Activated CD8-positive, alpha-beta memory T cell treated with anti-CD3 and anti-CD28 coated beads for 24 hours (primary cell): ENCODE measurements around the gene PHEX.

Source experiments
- DNase-seq: peaks from one replicate; pipeline ENCODE4 v3.0.0-alpha.2; 2020

The PHEX gene

DNA sequence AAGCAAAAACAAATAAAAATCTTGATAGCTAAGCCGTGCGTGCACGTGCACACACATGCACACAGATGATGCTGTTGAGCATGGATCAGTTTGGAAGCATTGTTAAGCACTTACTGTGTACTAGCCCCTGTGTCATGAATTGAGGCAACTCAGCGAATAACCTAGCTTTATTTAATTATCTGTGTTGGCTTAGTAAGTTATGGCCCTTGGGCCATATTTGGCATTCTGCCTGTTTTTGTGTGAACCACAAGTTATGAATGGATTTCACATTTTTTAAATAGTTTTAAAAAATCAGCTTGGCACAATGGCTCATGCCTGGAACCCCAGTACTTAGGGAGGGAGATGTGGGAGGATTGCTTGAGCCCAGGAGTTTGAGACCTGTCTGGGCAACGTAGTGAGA is 126.9 kb downstream of the PHEX start:
- no peak for DNase-seq

DNA sequence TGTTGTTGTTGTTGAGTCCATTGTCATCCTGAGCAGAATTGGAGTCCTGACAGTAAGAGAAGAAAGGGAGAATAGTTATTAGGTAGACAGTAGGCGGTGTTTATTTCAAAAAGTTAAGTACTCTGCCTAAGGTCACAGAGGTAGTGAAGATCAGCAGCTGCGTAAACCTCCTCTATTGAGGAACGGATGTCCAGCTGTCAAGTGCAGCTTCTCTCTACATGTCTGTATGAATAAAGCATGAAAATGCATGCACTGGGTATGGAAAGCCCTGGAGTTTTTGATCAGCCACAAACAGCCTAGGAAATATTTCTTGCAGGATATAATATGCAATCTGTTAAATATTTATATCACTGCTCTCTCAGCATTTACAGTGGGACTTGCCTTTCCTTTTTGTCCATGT is 131.2 kb downstream of the PHEX start:
- DNase-seq = no peak

DNA sequence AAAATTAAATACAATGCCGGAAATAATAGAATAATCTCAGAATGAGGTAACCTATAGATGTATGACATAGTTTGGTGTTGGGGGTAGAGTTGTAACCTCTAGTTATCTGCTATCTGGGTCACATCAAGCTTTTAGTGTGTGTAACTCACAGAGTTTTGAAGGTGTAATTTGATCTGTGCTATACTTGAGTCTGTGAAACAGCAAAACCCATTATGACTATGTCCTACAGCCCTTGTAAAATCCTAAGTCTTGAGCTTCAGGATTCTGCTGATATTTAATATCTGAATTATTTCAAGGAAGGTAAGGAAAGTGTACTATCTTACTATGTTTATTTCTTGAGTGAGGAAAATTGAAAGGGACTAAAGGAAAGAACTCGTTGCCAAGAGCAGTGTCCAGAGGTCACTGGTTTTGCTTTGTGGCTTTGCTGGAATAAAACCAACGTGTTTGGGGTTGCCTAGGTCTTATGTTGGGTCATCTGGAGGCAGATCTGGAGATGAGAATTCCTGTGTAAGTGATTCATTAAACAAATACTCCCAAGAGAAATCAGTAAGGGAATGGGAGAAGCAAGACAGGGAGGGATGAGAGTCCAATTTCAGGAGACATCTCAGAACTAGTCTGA is 132.8 kb downstream of the PHEX start:
- no peak for DNase-seq

DNA sequence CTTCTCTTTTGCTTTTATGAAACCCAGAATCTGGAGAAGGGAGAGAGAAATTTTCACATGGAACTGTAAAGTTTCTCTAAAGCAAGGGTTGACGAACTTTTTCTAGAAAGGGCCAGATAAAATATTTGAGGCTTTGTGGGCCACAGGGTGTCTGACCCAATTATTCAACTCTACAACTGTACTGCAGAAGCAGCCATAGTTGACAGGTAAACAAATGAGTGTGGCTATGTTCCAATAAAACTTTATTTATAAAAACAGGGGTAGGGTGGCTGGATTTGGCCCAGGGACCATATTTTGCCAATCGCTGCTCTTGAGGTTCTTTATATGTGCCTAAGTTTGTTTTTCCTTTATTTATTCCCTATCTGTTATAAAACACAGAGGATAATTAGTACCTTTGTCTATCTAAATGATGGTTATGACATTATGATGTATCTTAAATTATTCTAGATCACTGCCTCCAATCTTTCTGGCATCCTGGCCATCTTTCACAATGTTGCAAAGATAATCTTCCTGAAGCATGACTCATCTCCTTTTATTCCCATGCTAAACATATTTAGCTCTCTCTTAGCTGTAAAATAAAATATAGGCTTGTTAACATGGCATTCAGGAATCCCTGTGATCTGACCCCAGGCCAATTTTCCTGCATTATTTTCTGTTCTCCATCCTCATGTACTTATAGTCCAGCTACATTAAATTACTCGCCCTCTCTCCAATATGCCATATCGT is 133.8 kb downstream of the PHEX start:
- no peak for DNase-seq

DNA sequence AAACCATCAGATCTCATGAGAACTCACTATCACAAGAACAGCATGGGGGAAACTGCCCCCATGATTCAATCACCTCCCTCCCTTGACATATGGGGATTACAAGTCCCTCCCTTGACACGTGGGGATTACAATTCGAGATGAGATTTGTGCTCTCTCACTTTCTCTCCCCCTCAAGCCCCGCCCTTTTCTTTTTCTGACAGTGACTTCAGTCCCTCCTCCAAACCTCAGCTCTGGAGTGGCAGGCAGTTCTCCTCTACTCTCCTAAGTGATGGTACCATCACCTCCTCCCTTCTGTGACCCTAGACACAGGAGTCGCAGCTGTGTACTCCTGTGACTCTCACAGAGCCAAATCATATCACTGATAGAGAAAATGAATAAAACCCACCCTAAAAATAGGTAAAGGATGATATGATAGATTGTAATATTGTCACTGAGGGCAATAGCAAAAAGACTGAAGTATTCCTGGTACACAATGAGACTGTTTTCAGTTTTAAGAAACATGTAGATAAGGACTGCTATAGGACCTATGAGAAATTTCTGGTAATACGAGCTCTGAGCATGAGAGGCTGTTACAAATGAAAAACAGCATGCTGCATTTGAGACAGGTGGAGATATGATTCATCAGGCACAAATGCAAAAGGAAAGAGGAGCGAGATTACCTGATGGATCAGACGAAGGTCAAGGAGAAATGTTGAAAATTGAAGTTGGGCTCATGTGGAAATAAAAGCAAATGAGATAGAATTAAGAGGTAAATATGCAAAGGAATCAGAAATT is 139.3 kb downstream of the PHEX start:
- DNase-seq = no peak

DNA sequence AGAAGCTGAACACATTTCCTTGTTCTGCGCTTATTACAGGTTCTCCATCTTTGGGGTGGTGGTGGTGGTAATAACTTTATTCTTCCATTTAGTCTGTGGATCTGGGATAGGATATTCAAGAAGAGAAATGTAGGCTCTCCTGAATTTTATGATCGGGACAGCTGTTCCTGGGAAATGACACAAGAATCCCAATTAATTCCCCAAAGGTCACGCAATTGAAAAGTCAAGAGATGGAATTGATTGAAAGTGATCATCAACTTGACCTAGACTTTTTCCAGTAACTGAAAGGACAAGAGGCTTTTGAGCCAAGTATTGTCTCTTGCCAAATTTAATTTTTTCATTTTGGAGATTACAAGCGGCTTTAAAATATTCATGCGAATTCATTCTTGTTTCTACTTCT is 141.8 kb downstream of the PHEX start:
- DNase-seq = no peak

DNA sequence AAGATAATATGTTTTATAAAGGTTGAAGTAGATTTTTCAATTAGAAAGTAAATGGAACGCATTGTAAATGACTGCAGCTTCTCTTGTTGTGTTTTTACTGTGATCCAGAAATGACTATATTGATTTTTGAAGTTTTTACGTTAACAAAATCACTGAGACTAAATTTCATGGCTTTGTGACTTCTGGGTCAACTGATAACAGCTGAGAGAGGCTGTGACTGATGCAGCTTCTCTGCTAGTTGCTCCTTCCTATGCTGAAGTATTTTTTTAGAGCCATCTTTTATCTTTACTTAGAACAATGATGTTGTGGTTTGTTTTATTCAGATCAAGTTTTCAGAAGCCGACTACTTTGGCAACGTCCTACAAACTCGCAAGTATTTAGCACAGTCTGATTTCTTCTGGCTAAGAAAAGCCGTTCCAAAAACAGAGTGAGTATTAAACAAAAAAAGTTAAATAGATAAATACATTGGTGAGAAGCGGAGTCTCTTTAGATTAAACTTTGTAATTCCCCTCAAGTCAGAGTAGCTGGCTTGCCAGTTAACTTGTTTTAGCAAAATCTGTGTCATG is 145.9 kb downstream of the PHEX start:
- DNase-seq = no peak

DNA sequence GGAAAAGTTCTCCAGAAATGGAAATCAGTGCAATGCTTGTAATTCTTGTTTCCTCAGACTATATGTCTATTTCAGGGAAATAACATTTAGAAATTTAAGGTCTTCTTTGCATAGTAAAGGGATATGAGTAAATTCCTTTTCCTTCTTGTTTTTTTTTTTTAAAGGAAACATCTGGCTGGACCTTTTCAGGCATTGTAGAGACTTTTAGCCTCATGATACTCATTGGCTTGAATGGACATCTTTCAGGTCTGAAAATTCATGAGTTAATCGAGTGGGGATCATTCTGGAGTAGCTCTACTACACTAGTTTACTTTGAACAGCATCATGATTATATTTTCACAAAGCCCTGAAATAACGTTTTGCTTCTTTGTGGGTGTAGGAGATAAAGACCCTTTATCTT is 152.0 kb downstream of the PHEX start:
- no peak for DNase-seq

DNA sequence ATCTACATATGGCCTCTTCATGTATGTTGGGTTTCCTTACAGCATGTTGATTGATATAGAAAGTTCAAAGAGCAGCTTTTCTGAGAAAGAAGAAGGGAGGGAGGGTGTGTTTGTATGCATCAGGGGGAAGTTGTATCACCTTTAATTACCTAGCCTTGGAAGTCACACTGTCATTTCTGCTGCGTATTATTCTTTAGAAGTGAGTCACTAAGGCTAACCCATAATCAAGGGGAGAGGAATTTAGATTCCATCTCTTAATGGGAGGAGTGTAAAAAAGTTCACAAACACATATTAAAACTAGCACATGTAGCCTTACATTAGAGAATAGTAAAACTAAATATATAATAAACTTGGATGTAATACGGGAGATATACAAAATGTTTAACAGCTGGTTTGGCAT is 154.0 kb downstream of the PHEX start:
- no peak for DNase-seq

DNA sequence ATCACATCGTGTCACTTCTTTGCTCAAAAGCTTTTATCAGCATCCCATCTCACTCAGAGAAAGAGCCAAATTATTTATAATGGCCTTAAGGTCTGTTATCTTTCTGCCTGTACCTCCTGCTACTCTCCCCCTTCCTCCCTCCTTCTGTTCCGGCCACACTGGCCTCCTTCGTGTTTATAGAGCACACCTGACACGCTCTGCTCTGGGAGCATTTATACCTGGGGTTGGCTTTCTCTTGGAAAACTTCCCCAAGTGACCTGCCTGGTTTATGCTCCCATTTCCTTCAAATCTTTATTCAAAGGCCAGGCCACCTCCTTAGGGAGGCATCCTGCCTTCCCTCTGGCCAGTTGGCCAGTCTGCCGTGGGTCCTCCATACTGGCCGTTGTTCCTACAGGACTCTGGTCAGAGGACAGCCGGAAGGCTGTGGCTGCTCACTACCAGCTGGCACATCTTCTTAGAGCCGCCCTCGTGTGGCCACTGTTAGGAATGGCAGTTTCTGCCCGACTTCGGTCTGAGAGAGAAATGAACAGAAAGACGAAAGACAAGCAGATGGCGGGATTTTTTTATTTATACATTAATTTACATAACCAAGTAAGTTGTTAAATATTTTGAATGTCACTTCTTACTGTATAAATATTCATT is 160.4 kb downstream of the PHEX start:
- DNase-seq = peak; percentile 77

DNA sequence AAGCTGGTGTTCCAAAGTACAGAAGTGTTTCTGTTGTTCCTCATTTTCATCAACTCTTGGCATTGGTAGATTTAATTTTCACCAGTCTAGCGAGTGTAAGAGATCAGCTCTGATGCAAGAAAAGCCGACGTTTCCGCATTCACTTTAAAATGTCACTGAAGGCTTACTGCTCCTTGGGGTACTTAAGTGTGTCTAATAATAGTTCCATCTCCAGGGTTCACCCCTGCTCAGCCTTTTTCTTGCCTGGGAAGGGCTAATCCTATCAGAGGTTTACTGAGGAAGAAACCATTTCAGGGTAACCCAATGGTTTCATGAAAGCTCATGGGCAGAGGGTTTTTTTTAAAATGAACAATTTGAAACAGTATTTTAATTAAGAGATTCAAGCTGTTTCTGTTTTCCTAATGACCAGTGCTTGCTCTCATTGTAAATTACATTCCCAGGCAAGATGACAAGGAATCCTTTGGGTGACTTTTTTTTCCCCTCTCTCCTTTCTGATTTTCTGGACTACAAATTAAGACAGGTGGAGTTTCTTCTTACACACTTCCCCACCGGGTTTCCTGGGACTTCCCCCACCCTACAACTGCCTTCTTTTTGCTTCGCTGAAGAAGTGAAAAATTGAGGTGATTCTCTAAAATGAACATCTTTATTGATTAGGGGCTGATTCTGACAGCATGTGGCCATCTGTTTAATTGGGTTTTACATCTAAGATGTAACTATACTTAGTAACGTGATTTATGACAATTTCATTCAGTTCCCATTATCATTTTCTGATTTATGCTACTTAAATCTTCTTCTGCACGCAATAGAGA is 161.9 kb downstream of the PHEX start:
- DNase-seq = no peak

DNA sequence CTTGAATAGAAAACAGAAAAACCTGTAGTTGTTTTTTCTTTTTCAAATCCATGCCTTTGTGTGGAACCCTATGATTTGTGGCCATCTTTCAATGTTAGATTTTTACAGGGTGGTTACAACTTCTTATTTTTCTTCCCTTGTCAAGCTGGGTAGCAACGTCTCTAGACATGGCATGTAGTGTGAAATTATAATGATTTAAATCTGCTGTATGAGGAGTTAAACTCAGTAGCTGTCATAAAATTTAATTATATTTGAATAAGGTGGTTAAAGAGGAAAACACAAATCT is 162.5 kb downstream of the PHEX start:
- no peak for DNase-seq

DNA sequence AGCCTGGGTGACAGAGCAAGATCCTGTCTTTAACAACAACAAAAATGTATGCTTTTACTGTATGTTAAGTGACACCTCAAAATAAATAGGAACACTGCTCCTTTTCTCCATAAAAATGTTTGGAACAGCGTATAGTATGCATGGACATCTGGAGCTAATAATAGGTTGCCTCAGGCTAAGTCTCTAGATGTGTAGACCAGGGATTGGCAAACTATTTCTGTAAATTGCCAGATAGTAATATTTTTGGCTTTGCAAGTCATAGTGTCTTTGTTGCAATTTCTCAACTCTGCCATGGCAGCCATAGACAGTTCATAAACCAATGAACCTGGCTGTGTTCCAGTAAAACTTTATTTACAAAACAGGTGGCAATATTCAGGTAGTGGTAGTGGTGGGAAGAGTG is 164.0 kb downstream of the PHEX start:
- DNase-seq = no peak

DNA sequence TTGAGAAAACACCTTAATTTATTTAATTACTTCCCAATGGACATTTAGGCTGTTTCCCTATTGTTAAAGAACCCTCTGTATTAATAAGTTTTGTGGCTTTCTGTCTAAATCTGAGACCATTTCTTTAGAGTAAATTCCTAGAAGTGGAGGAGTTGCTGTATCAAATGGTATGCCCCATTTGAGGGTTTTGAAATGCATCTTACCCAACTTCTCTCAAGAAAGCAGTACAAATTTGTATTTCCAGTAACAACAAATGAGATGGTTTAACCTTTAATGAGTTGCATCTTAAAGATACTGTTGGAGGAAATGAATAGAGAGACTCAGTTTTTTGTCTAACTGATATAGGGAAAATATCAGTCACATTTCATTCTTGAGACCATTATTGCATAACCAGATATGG is 170.1 kb downstream of the PHEX start:
- no peak for DNase-seq

DNA sequence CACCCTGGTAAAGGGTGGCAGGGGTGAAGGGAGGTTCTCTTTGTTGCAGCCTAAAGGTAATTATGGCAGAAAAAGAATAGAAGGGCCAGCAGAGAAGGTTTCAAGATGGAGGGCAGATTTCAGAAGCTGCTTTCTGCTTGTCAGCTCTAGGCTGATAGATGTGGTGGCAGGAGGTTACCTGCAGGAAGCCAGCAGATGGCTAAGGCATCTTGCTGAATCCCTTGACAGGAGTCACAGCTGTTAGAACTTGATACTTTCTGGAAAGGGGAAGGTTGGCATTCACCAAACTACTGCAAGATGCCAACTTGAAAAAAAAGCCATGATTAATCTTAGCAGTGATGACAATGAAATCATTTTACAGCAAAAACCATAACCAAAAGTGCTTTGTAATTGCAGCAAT is 171.1 kb downstream of the PHEX start:
- no peak for DNase-seq

DNA sequence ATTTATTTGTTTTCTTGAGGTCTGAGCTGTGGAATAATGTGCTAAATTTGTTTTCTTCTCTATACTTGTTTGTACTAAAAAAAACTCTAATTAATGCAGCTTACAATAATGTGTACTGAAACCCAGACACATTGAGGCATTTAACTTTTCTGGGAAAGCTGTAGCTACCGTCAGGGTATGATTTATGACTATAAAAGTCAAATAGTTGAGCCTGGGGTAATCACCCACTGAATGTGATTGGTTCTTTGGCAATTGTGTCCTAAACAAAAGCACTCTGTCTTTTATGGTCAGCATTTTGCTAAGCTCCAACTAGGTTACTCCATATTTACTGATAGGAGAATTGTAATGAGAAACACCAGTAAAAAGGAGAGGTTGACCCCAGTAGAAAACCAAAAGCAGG is 174.7 kb downstream of the PHEX start:
- no peak for DNase-seq

DNA sequence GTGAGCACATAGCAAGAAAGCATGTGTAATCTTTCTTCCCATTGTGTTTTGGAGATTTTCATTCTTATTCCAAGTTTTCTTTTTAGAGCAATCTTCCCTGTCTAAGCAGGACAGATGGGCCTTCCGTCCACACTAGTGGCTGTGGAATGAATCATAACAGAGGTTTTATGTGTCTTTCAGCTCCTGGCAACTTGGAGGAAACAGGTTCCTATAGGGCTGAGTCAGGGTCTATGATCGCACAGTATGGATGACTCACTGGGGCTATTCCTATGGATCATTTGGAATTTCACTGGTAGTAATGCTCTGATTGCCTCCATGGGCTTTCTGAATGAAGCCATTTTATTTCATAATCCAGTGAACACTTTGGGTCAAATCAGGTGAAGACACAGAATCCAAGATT is 188.8 kb downstream of the PHEX start:
- DNase-seq = no peak

DNA sequence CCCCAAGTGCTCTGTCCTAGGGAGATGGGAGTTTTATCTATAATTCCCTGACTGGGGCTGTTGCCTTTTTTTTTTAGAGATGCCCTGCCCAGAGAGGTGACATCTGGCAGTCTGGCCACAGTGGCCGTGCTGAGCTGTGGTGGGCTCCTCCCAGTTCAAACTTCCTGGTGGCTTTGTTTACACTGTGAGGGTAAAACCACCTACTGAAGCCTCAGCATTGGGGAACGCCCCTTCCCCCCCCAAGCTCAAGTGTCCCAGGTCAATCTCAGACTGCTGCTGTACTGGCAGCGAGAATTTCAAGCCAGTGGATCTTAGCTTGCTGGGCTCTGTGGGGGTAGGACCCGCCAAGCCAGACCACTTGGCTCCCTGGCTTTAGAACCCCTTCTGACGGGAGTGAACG is 202.3 kb downstream of the PHEX start:
- no peak for DNase-seq

DNA sequence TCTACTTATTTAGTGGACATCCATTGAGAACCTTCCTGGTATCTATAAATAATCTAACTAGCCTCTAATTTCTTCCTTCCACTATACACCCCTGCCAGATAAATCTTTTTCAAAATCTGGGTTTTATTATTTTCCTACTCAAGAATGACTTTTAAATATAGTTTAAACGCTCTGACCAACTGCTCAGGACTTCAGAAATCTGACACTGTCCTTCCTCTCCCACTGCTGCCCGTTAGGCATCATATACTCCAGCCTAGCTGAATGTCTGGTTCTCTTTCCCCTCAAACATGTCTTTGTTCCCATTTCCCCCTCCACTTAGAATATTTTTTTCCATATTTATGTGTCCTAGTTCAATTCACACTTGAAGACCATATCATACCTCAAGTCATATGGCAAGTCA is 205.4 kb downstream of the PHEX start:
- no peak for DNase-seq

DNA sequence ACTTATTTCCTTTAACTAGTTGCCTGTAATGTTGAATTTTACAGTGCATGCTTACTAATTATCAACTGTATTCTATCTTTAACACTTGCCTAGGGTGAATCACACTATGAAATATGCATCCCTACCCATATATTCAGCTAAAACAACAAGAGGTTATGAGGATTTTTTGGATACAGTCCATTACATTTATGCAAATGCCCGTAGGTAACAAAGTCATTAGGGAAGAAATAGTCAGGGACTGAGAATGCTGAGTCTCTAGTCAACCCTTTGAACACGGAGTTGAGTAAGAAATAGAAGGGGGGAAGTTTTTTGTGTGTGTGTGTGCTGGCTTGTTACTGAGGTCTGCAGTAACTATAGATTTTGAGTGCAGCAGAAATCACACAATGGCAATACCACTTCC is 214.5 kb downstream of the PHEX start:
- no peak for DNase-seq

DNA sequence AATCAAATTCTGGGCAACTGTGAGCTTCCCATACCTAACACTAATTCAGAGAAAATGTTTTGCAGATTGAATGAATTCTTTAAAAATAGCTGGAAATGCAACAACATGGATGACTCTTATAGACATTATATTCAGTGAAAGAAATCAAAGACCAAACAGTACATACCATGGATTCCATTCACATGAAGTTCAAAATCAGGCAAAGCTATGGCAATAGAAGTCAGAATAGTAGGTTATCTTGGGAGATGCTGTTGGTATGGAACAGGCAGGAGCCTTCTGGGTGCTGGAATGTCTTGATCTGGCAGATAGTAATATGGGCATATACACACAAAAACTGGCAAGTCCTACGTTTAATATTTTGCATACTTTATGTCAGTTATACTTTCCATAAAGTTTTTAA is 215.0 kb downstream of the PHEX start:
- no peak for DNase-seq

DNA sequence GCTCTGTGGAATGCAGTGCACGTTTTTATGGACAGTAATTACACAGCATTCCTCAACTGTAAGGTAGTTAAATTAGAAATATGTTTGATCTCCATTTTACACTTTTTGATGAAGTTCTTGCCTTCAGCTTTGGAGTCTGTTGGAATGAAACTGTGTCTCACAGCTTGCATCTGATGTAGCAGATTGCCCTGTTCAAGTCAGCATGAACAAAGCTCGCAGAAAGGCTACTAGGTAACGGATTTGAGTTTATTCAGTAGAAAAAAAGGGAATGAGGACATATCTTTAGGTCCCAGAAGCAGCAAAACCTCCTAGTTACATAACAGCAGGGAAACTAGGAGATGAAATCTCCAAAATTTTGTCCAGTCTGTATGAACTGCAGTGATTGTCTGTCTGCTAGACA is 216.3 kb downstream of the PHEX start:
- no peak for DNase-seq

DNA sequence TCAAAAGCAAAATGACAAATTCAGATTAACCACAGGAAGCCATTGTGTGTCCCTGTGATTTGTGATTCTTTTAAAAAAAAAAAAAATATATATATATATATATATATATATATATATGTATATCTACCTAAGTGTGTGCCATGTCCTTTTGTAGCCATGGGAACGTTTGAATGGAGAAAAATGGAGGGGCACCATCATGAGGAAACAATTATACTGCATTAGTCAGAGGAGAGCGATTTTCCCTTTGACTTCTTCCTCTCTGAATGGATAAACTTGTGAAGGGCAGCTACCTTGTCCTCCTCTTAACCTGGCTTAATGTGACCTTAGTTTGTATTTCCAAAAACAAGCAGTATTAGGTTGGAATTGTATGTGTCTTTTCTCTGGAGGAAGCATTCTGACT is 217.2 kb downstream of the PHEX start:
- no peak for DNase-seq
